GM21526 (cell line): ENCODE measurements around the gene MAP4K1.
"Not testable (repeated sequence)": the region's sequence is repeated elsewhere in the genome, so short reads cannot be mapped to it uniquely, and the experiment has no call there.

Experiments used
- ATAC-seq: cut with Tn5 transposase; IDR thresholded peaks from one replicate; pipeline ENCODE4 v1.9.1; 2021; ENCODE audit warnings: moderate library complexity; ENCODE audit not compliant: unreplicated experiment, low FRiP score

MAP4K1 gene

GRCh38 chr19:38653028-38653571, 35.3 kb upstream of the MAP4K1 start:
- ATAC-seq: no peak

GRCh38 chr19:38650911-38651584, 33.3 kb upstream of the MAP4K1 start:
- no peak for ATAC-seq

- no peak for ATAC-seq
These were observed 32.5 kb upstream of the MAP4K1 start for GRCh38 chr19:38650172-38650775.

DNA sequence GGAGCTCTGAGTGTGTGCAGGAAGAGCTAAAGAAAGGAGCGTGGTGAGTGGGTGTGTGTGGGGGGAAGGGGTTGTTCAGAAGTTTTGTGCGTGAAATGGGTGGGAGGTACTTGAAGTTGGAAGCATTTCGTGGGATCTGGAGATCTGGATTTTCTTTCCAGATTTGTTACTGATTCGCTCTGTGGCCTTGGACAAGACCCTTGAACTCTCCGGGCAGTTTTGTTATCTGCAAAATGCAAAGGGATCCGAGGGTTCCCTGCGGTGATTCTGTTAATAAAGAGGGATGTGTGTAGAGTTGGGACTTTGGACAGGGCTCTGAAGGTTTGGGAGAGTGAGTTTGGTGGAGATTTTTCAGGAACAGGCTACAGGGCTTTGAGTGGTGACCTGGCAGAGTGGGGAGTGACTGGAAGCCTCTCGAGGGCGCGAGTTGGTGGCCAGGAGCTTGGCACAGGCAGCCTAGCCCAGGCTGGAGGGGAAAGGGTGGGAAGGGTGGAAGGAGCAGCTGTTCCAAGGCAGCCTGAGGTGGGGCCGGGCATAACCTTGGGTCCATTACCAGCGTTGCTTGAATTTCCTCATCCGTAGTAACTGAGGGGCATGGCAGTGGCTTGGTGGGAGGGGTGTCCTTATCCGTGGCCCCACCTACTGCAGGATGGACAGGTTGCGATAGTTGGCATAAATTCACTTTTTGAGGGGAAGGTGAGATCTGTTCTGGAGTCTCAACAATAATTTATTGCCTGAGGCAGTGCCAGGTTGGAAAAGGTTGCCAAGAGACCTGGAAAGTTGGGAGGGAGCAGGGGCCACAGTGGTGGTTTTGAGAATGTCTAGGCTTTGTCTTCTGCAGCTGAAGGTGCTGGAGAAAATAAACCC, 31.8 kb upstream of the MAP4K1 start:
- no peak for ATAC-seq

DNA sequence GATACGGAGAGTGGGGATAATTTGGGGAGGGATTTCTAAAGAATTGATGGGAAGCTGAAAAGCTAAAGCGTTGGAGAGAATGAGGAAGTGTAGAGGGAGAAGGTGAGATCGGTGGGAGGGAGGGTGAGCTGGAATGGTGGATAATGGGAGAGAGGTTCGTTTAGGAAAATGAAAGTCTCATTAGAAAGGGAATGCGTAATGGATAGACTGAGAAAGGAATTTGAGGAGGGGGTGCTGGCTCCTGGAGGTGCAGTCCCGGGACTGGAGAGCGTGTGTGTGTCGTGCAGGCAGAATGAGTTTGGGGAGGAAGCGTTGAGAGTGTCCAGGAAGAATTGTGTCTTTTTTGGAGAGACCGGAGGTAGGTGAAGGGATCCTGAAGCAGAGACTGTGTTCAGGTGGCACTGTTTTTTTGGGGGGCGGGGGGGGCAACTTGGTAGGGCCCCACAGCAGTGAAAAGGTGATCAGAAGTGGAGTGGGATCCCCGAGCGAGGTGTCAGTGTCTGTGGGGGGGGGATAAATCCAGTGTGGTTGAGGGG, 31.1 kb upstream of the MAP4K1 start:
- no peak for ATAC-seq

- no peak for ATAC-seq
These were observed 30.4 kb upstream of the MAP4K1 start for GRCh38 chr19:38647966-38648768.

- peak; percentile 73 for ATAC-seq
These were observed 29.7 kb upstream of the MAP4K1 start, which contains the start of gene ACTN4 for GRCh38 chr19:38647368-38647965. ACTN4 (plus strand) TSS chr19:38647649; CDS start chr19:38647746, 97 bp downstream.

DNA sequence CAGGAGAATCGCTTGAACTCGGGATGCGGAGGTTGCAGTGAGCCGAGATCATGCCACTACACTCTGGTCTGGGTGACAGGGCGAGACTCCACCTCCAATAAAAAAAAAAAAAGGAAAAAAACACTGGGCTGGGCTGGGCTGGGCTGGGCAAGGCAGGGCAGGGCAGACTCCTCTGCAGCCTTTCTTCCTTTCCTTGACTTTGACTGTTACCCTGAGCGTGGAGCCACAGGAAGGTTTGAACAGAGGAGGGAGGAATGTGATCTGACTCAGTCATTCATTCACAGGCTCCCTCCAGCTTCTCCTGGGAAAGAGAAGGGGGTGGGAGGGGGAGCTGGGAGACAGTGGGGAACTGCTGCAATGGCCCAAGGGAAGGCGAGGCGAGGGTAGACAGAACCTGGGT, 27.0 kb upstream of the MAP4K1 start:
- ATAC-seq: no peak

DNA sequence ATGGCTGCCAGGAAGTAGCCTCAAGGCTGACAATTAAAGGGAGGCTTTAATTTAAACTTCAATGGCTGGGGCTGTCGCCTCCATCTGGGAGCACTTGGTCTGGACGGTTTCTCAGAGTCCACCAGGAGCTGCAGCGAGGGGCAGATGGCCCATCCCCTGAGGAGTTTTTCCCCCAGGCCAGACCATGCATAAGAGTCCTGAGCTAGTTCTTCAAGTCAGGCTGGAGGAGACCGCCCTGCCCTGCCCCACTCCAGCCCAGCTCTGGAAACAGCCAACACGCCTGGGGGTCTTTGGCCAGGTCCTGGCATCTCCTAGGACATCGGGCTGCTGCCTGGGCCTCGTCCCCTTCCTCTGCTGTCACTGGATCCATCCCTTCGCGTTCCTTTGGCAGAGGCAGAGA, 24.4 kb upstream of the MAP4K1 start:
- ATAC-seq: no peak

DNA sequence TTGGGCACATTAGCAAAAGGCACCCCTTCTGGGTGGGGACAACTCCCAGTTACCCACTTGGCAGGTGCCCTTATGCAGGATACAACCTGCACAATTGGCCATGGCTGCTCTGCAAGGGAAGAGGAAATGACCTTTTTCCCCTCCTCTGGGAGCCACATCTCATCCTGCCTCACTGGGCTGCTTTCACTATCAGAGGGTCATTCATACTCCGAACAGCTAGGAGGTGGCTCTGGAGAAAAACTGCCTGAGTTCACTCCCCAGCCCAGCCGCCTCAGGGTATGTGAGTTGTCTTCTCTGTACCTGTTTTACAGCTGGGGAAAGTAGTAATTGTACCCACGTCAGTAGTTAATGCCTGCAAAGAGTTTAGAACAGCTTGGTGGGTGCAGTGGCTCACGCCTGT, 22.6 kb upstream of the MAP4K1 start:
- no peak for ATAC-seq

DNA sequence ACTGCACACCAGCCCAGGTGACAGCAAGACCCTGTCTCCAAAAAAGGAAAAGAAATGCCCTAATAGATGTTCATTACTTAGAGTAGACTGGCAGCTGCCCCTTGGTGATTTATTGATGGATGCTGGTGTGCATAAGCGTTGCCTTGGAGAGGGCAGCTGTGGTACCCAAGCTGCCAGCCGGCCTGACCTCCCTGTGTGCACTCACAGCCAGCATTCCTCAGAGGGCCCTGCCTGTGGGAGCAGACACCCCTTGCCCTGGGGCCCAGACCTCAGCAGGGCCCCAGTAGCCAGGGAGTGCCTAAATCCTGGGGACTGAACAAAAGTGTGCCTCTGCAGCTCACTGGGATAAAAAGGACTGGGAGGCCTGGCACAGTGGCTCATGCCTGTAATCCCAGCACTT, 21.9 kb upstream of the MAP4K1 start:
- no peak for ATAC-seq

- no peak for ATAC-seq
These were observed 20.7 kb upstream of the MAP4K1 start for GRCh38 chr19:38638461-38638860.

DNA sequence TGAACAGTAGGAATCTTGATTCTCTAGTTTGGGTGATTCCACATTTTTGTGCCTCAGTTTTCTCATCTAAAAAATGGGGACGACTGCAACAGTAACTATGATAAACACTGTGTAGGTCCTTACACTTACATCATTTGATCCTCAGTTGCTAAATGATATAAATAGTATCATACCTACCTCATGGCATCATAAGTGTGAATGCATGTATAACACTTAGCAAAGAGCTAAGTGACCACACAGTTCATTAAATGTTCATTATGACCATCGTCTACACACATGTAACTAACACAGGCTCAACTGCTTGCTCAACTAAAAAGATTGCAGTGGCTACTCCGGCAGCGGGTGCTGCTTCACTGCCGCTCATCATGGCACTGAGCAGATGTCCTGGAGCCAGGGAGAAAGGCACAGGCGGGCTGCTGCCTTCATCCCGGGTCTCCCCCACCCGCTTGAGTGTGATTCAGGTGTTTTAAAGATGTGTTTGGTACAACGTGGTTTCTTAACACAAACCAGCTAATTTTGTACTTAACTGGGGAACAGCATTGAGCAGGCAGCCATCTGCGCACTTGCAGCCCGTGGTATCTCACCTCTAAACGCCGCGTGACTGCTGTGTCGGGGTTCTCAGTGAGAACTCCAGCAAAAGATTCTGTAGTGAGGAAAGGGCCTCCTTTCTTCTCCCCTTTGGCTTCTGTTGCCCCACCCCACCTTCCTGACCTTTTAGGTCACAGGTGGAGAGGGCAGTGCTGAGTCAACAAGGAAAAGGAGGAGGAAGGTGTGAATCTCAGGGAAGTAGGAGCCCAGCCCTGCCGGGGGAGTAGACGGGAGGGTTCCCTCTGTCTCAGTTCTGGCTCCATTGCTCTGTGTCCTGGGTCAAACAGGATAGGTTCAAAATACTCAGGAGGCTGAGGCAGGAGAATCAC, 18.0 kb upstream of the MAP4K1 start:
- no peak for ATAC-seq

- ATAC-seq: no peak
These were observed 17.2 kb upstream of the MAP4K1 start for GRCh38 chr19:38634757-38635482.

DNA sequence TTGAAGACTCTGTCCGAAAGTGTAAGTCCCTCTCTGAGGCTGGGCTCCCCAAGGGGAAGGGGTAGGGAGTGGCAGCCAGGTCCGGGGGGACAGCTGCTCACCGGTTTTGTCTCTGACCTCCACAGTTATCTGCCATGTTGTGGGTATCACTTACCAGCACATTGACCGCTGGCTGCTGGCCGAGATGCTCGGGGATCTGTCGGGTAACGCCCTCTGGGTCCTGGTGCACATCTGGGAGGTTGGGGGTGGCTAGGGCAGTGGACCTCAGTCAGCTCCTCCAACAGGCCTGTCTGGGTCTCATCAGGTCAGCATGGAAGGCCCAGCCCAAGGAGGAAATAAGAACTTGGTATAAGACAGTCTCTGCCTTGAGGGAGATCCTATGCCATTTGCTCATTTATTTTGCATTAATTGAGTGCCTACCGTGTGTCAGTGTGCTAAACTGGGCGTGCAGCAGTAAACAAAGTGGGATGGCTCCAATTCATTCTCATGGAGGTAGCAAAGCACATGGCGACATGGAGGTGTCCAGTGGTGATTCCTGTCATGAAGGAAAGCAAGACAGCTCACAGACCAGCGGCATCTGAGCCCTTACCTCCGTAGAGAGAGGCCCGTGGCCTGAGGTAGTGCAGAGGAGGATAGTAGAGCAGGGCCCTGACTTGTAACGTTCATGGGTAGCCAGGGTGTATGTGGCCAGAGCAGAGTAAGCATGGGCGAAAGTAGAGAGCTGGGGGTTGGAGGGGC, 14.9 kb upstream of the MAP4K1 start:
- ATAC-seq: no peak

DNA sequence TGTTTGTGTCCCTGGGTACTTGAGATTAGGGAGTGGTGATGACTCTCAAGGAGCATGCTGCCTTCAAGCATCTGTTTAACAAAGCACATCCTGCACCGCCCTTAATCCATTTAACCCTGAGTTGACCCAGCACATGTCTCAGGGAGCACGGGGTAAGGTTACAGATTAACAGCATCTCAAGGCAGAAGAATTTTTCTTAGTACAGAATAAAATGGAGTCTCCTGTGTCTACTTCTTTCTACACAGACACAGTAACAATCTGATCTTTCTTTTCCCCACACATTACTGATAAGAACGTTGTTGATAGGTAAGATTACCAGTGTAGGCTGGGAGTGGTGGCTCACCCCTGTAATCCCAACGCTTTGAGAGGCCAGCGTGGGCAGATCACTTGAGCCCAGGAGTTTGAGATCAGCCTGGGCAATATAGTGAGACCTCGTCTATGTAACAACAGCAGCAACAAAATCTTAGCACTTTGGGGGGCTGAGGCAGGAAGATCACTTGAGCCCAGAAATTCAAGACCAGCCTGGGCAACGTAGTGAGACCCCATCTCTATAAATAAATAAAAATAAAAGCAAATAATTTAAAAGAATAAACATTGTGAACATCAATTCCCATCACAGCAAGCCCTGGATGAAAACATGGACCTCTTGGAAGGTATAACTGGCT, 14.2 kb upstream of the MAP4K1 start:
- not testable (repeated sequence) for ATAC-seq

GRCh38 chr19:38631301-38631700, 13.5 kb upstream of the MAP4K1 start:
- not testable (repeated sequence) for ATAC-seq
